ENCODE results near the gene LPGAT1. TPM values are rescaled to one million over a fixed set of nuclear protein-coding genes. Genes with fewer than 3 reads are reported as not detected.
A peak's percentile ranks its signal among the peaks of the same experiment; 100 is the strongest.

Gene LPGAT1
- total and polyA plus RNA-seq, 2 of the 13 experiments (the other 11 are each of a cell fraction or from before 2014, with no cell fraction given), result 12.1 to 48.3 TPM

- CTCF ChIA-PET (ENCODE audit: low intra/inter-chr PET ratio, low total read pairs), result no interaction called here
- intact Hi-C loops (cut with micrococcal nuclease; ENCODE audit: unreplicated experiment) (no loop called here), in situ Hi-C loops (cut with HindIII; ENCODE audit: extremely low pct_ligation_motif_present, low pct_unique_long_range_greater_than_20kb) (no loop called here)
- Histone ChIP-seq H3K9me3 (ENCODE audit: low read length) (no peaks in the 10 kb centered on the region), H3K79me2 (ENCODE audit: insufficient read depth, low read length) (no peaks in the 10 kb centered on the region), H3K4me2 (ENCODE audit: low read depth, low read length) (no peak overlapping the region), H3K4me3 (replicated peaks in 1 of 3; ENCODE audit: insufficient read depth in 1 of 3, low read depth in 2 of 3, low read length in 3 of 3) (no peak overlapping the region), H3K9ac (ENCODE audit: insufficient read depth, low read depth, low read length) (no peak overlapping the region), H4K20me1 (ENCODE audit: insufficient read depth, low read length) (no peaks in the 10 kb centered on the region), H3K27me3 (ENCODE audit: control insufficient read depth in 1 of 2, insufficient read depth in 2 of 2, low read length in 2 of 2) (no peaks in the 10 kb centered on the region), H2AFZ (ENCODE audit: low read length) (no peak overlapping the region), H3K27ac (ENCODE audit: extremely low read length, insufficient read depth, low read length) (no peak overlapping the region), H3K36me3 (replicated peaks in 1 of 2; ENCODE audit: control insufficient read depth in 1 of 2, insufficient read depth in 2 of 2, low read length in 2 of 2) (peaks cover 5 to 16% of the 10 kb centered on the region in 2 experiments), H3K4me1 (ENCODE audit: insufficient read depth, low read length) (peaks cover 31% of the 10 kb centered on the region)
- BruUV-seq (replicated peaks), result no TSS peak
- peak; percentile 35 to 54 for TF ChIP-seq MAFK (conservative IDR thresholded peaks at IDR 0.05 in 1 of 2, IDR thresholded peaks at IDR 0.05 in 1 of 2; ENCODE audit: low read length in 2 of 2)
- no peak for TF ChIP-seq ZNF264 (CRISPR knock-in tag; IDR thresholded peaks at IDR 0.05)
- TF ChIP-seq, protein P1, sequence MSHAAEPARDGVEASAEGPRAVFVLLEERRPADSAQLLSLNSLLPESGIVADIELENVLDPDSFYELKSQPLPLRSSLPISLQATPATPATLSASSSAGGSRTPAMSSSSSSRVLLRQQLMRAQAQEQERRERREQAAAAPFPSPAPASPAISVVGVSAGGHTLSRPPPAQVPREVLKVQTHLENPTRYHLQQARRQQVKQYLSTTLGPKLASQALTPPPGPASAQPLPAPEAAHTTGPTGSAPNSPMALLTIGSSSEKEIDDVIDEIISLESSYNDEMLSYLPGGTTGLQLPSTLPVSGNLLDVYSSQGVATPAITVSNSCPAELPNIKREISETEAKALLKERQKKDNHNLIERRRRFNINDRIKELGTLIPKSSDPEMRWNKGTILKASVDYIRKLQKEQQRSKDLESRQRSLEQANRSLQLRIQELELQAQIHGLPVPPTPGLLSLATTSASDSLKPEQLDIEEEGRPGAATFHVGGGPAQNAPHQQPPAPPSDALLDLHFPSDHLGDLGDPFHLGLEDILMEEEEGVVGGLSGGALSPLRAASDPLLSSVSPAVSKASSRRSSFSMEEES (CRISPR knock-in tag; IDR thresholded peaks at IDR 0.05), result no peak
- 88% methylated on average over 3 of the region's 3 CpGs for WGBS (ENCODE audit: low lambda C conversion rate)
- FAIRE-seq (no peak), ATAC-seq (no peak), DNase-seq (ENCODE audit: low spot score) (no peak)
- POLR2A ChIA-PET, result no interaction called here
These were observed 79.1 kb downstream of the LPGAT1 start for GRCh38 chr1:211751438-211751837.

DNA sequence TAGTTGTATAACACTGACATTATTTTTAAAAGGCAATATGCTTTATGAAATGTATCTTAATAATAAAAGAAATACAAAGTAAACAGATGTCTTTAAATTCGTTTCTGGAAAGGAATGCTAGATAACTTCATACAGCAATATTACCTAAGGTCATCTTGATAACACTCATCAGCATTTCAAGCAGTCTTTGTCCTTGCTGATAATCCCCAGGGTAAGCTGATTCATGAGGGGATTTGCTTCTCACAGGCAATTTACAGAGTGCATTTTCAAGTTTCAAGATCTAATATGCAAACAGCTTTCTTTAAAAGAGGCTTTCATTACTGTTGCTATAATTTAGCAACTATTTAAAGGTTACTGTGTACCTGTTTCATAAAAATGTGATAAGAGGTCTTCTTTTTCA lies 80.0 kb downstream of the LPGAT1 start:
- FAIRE-seq (no peak), DNase-seq (ENCODE audit: low spot score) (no peak), ATAC-seq (no peak)
- H3K36me3 ChIP-seq (replicated peaks in 1 of 2; ENCODE audit: control insufficient read depth in 1 of 2, insufficient read depth in 2 of 2, low read length in 2 of 2), result peaks cover 5 to 16% of the 10 kb centered on the region in 2 experiments
- no peak overlapping the region for H3K27ac ChIP-seq (ENCODE audit: extremely low read length, insufficient read depth, low read length)
- no peaks in the 10 kb centered on the region for H4K20me1 ChIP-seq (ENCODE audit: insufficient read depth, low read length)
- no TSS peak for BruUV-seq (replicated peaks)
- H3K4me3 ChIP-seq (replicated peaks in 1 of 3; ENCODE audit: insufficient read depth in 1 of 3, low read depth in 2 of 3, low read length in 3 of 3), result no peak overlapping the region
- ChIA-PET POLR2A (no interaction called here), CTCF (ENCODE audit: low intra/inter-chr PET ratio, low total read pairs) (no interaction called here)
- 21% methylated on average over 1 of the region's 1 CpG for WGBS (ENCODE audit: low lambda C conversion rate)
- H3K79me2 ChIP-seq (ENCODE audit: insufficient read depth, low read length), result no peaks in the 10 kb centered on the region
- TF ChIP-seq KDM2A (CRISPR knock-in tag; IDR thresholded peaks at IDR 0.05; ENCODE audit: borderline replicate concordance, low read depth) (no peak), PHB2 (IDR thresholded peaks at IDR 0.05; ENCODE audit: partially characterized antibody) (no peak), RAD51 (IDR thresholded peaks at IDR 0.05; ENCODE audit: borderline replicate concordance) (no peak), ZNF180 (CRISPR knock-in tag; IDR thresholded peaks at IDR 0.05; ENCODE audit: borderline replicate concordance, low read depth) (no peak), CREBL2 (CRISPR knock-in tag; IDR thresholded peaks at IDR 0.05; ENCODE audit: borderline replicate concordance) (no peak), SMARCC2 (IDR thresholded peaks at IDR 0.05) (no peak), BRD4 (CRISPR knock-in tag; IDR thresholded peaks at IDR 0.05) (no peak)
- TF ChIP-seq, protein P2, sequence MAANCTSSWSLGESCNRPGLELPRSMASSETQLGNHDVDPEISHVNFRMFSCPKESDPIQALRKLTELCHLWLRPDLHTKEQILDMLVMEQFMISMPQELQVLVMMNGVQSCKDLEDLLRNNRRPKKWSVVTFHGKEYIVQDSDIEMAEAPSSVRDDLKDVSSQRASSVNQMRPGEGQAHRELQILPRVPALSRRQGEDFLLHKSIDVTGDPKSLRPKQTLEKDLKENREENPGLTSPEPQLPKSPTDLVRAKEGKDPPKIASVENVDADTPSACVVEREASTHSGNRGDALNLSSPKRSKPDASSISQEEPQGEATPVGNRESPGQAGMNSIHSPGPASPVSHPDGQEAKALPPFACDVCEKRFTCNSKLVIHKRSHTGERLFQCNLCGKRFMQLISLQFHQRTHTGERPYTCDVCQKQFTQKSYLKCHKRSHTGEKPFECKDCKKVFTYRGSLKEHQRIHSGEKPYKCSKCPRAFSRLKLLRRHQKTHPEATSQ (CRISPR knock-in tag; IDR thresholded peaks at IDR 0.05; ENCODE audit: borderline replicate concordance), result no peak
- TF ChIP-seq, protein P3, sequence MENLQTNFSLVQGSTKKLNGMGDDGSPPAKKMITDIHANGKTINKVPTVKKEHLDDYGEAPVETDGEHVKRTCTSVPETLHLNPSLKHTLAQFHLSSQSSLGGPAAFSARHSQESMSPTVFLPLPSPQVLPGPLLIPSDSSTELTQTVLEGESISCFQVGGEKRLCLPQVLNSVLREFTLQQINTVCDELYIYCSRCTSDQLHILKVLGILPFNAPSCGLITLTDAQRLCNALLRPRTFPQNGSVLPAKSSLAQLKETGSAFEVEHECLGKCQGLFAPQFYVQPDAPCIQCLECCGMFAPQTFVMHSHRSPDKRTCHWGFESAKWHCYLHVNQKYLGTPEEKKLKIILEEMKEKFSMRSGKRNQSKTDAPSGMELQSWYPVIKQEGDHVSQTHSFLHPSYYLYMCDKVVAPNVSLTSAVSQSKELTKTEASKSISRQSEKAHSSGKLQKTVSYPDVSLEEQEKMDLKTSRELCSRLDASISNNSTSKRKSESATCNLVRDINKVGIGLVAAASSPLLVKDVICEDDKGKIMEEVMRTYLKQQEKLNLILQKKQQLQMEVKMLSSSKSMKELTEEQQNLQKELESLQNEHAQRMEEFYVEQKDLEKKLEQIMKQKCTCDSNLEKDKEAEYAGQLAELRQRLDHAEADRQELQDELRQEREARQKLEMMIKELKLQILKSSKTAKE (CRISPR knock-in tag; IDR thresholded peaks at IDR 0.05; ENCODE audit: borderline replicate concordance), result no peak
- no peak overlapping the region for H3K9ac ChIP-seq (ENCODE audit: insufficient read depth, low read depth, low read length)
- intact Hi-C loops (cut with micrococcal nuclease; ENCODE audit: unreplicated experiment), result no loop called here
- no peaks in the 10 kb centered on the region for H3K9me3 ChIP-seq (ENCODE audit: low read length)
- H3K4me1 ChIP-seq (ENCODE audit: insufficient read depth, low read length), result peaks cover 31% of the 10 kb centered on the region
- in situ Hi-C loops (cut with HindIII; ENCODE audit: extremely low pct_ligation_motif_present, low pct_unique_long_range_greater_than_20kb), result no loop called here
- no peaks in the 10 kb centered on the region for H3K27me3 ChIP-seq (ENCODE audit: control insufficient read depth in 1 of 2, insufficient read depth in 2 of 2, low read length in 2 of 2)
- no peak overlapping the region for H3K4me2 ChIP-seq (ENCODE audit: low read depth, low read length)
- no peak overlapping the region for H2AFZ ChIP-seq (ENCODE audit: low read length)

Measured in HepG2 (cell line).